Nephron (organoid): ENCODE measurements around the gene GREB1.

Experiments used
- H3K27ac Mint-ChIP-seq, 3 experiments: 2 replicates each; pipeline ENCODE4 v1.8.0; 2020; ENCODE audit warnings: mixed read lengths in 3 of 3, mild to moderate bottlenecking in 2 of 3, moderate library complexity in 1 of 3
- H3K27me3 Mint-ChIP-seq: 2 replicates; pipeline ENCODE4 v1.8.0; 2021; ENCODE audit warnings: low read depth, mild to moderate bottlenecking, moderate library complexity, mixed read lengths
- H3K36me3 Mint-ChIP-seq: 2 replicates; pipeline ENCODE4 v1.8.0; 2020; ENCODE audit warnings: low read depth, mixed read lengths
- H3K4me1 Mint-ChIP-seq: 2 replicates; pipeline ENCODE4 v1.8.0; 2020; ENCODE audit warnings: mixed read lengths
- H3K4me3 Mint-ChIP-seq, 3 experiments: 2 replicates each; pipeline ENCODE4 v1.8.0; 2020; ENCODE audit warnings: mild to moderate bottlenecking in 3 of 3, mixed read lengths in 3 of 3, moderate library complexity in 2 of 3
- H3K9me3 Mint-ChIP-seq: 2 replicates; pipeline ENCODE4 v1.8.0; 2020; ENCODE audit warnings: mixed read lengths
- CTCF ChIP-seq, 3 experiments: fragments of 200-600 bp; sonication (generic); IDR thresholded peaks; one replicate each; pipeline ENCODE4 v1.5.0; 2021; ENCODE audit warnings: antibody characterized with exemption in 3 of 3; ENCODE audit not compliant: unreplicated experiment in 3 of 3

GREB1 gene

GRCh38 chr2:11640132-11640531, 106.3 kb downstream of the GREB1 start:
- Mint-ChIP-seq H3K4me1 (no peaks in the 10 kb centered on the region), H3K27me3 (no peaks in the 10 kb centered on the region), H3K36me3 (peaks cover 43% of the 10 kb centered on the region), H3K27ac (no peak overlapping the region), H3K9me3 (no peaks in the 10 kb centered on the region), H3K4me3 (no peak overlapping the region)
- TF ChIP-seq CTCF (IDR thresholded peaks at IDR 0.05; ENCODE audit: unreplicated experiment in 3 of 3): no peak

- no peak overlapping the region for H3K4me3 Mint-ChIP-seq
- no peaks in the 10 kb centered on the region for H3K4me1 Mint-ChIP-seq
- H3K27ac Mint-ChIP-seq: no peak overlapping the region
- no peaks in the 10 kb centered on the region for H3K9me3 Mint-ChIP-seq
- peaks cover 35% of the 10 kb centered on the region for H3K36me3 Mint-ChIP-seq
- no peaks in the 10 kb centered on the region for H3K27me3 Mint-ChIP-seq
- no peak for TF ChIP-seq CTCF (IDR thresholded peaks at IDR 0.05; ENCODE audit: unreplicated experiment in 3 of 3)
Measured at GRCh38 chr2:11642972-11643371, 109.1 kb downstream of the GREB1 start.

- Mint-ChIP-seq H3K36me3 (peaks cover 33% of the 10 kb centered on the region), H3K4me1 (no peaks in the 10 kb centered on the region), H3K4me3 (no peak overlapping the region), H3K27ac (no peak overlapping the region), H3K9me3 (no peaks in the 10 kb centered on the region), H3K27me3 (no peaks in the 10 kb centered on the region)
- TF ChIP-seq CTCF (IDR thresholded peaks at IDR 0.05; ENCODE audit: unreplicated experiment in 3 of 3): no peak
Measured at GRCh38 chr2:11644293-11644692, 110.4 kb downstream of the GREB1 start.

GRCh38 chr2:11646530-11646929, 112.7 kb downstream of the GREB1 start:
- H3K4me1 Mint-ChIP-seq: no peaks in the 10 kb centered on the region
- no peaks in the 10 kb centered on the region for H3K27me3 Mint-ChIP-seq
- no peak overlapping the region for H3K27ac Mint-ChIP-seq
- H3K36me3 Mint-ChIP-seq: peaks cover 14% of the 10 kb centered on the region
- no peak for TF ChIP-seq CTCF (IDR thresholded peaks at IDR 0.05; ENCODE audit: unreplicated experiment in 3 of 3)
- H3K4me3 Mint-ChIP-seq: no peak overlapping the region
- H3K9me3 Mint-ChIP-seq: no peaks in the 10 kb centered on the region

- H3K36me3 Mint-ChIP-seq: peaks cover 9% of the 10 kb centered on the region
- peaks cover 3% of the 10 kb centered on the region for H3K4me1 Mint-ChIP-seq
- H3K27me3 Mint-ChIP-seq: no peaks in the 10 kb centered on the region
- H3K9me3 Mint-ChIP-seq: no peaks in the 10 kb centered on the region
- peak in 1 of 3 experiments; percentile 16 for TF ChIP-seq CTCF (IDR thresholded peaks at IDR 0.05; ENCODE audit: unreplicated experiment in 3 of 3)
- no peak overlapping the region for H3K4me3 Mint-ChIP-seq
- no peak overlapping the region for H3K27ac Mint-ChIP-seq
Measured at GRCh38 chr2:11647834-11648600, 114.2 kb downstream of the GREB1 start.

GRCh38 chr2:11649093-11649492, 115.2 kb downstream of the GREB1 start:
- H3K27me3 Mint-ChIP-seq: no peaks in the 10 kb centered on the region
- no peak overlapping the region for H3K27ac Mint-ChIP-seq
- TF ChIP-seq CTCF (IDR thresholded peaks at IDR 0.05; ENCODE audit: unreplicated experiment in 3 of 3): no peak
- H3K4me1 Mint-ChIP-seq: peaks cover 6% of the 10 kb centered on the region
- no peak overlapping the region for H3K4me3 Mint-ChIP-seq
- H3K9me3 Mint-ChIP-seq: no peaks in the 10 kb centered on the region
- H3K36me3 Mint-ChIP-seq: no peaks in the 10 kb centered on the region
